ENCODE data around the gene NAPA.

DNA sequence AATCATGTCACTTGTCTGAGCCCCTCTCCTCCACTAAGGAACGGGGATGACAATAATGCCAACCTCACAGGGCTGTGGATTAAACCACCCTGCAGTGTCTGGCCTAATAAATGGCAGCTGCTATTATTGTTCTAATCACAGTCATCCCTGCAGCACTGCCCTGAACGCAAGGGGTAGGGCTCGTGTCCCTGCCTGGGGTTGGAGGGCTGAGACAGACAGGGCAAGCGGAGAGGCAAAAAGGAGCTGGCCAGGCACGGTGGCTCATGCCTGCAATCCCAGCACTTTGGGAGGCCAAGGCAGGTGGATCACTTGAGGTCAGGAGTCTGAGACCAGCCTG is 20.7 kb downstream of the NAPA start:
- TF ChIP-seq, protein P1, sequence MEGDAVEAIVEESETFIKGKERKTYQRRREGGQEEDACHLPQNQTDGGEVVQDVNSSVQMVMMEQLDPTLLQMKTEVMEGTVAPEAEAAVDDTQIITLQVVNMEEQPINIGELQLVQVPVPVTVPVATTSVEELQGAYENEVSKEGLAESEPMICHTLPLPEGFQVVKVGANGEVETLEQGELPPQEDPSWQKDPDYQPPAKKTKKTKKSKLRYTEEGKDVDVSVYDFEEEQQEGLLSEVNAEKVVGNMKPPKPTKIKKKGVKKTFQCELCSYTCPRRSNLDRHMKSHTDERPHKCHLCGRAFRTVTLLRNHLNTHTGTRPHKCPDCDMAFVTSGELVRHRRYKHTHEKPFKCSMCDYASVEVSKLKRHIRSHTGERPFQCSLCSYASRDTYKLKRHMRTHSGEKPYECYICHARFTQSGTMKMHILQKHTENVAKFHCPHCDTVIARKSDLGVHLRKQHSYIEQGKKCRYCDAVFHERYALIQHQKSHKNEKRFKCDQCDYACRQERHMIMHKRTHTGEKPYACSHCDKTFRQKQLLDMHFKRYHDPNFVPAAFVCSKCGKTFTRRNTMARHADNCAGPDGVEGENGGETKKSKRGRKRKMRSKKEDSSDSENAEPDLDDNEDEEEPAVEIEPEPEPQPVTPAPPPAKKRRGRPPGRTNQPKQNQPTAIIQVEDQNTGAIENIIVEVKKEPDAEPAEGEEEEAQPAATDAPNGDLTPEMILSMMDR (IDR thresholded peaks at IDR 0.05; ENCODE audit: insufficient read depth, low read length) = no peak
- TF ChIP-seq POLR2AphosphoS5 (IDR thresholded peaks at IDR 0.05; ENCODE audit: low read depth) = no peak
- TF ChIP-seq SPI1 (IDR thresholded peaks at IDR 0.05; ENCODE audit: borderline replicate concordance, low read depth) = no peak
- TF ChIP-seq GABPA (IDR thresholded peaks at IDR 0.05; ENCODE audit: low read depth) = no peak
- TF ChIP-seq, protein P2, sequence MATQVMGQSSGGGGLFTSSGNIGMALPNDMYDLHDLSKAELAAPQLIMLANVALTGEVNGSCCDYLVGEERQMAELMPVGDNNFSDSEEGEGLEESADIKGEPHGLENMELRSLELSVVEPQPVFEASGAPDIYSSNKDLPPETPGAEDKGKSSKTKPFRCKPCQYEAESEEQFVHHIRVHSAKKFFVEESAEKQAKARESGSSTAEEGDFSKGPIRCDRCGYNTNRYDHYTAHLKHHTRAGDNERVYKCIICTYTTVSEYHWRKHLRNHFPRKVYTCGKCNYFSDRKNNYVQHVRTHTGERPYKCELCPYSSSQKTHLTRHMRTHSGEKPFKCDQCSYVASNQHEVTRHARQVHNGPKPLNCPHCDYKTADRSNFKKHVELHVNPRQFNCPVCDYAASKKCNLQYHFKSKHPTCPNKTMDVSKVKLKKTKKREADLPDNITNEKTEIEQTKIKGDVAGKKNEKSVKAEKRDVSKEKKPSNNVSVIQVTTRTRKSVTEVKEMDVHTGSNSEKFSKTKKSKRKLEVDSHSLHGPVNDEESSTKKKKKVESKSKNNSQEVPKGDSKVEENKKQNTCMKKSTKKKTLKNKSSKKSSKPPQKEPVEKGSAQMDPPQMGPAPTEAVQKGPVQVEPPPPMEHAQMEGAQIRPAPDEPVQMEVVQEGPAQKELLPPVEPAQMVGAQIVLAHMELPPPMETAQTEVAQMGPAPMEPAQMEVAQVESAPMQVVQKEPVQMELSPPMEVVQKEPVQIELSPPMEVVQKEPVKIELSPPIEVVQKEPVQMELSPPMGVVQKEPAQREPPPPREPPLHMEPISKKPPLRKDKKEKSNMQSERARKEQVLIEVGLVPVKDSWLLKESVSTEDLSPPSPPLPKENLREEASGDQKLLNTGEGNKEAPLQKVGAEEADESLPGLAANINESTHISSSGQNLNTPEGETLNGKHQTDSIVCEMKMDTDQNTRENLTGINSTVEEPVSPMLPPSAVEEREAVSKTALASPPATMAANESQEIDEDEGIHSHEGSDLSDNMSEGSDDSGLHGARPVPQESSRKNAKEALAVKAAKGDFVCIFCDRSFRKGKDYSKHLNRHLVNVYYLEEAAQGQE (IDR thresholded peaks at IDR 0.05; ENCODE audit: insufficient replicate concordance, low read depth) = no peak
